HG02798 (cell line): Measurements from ENCODE around the gene SMKR1.
A peak's percentile ranks its signal among the peaks of the same experiment; 100 is the strongest.
"Not testable (repeated sequence)": the region's sequence is repeated elsewhere in the genome, so short reads cannot be mapped to it uniquely, and the experiment has no call there.

Experiments used
- ATAC-seq: cut with Tn5 transposase; IDR thresholded peaks from one replicate; pipeline ENCODE4 v1.9.1; 2021; ENCODE audit warnings: mild to moderate bottlenecking; ENCODE audit not compliant: unreplicated experiment, poor library complexity

SMKR1 gene

DNA sequence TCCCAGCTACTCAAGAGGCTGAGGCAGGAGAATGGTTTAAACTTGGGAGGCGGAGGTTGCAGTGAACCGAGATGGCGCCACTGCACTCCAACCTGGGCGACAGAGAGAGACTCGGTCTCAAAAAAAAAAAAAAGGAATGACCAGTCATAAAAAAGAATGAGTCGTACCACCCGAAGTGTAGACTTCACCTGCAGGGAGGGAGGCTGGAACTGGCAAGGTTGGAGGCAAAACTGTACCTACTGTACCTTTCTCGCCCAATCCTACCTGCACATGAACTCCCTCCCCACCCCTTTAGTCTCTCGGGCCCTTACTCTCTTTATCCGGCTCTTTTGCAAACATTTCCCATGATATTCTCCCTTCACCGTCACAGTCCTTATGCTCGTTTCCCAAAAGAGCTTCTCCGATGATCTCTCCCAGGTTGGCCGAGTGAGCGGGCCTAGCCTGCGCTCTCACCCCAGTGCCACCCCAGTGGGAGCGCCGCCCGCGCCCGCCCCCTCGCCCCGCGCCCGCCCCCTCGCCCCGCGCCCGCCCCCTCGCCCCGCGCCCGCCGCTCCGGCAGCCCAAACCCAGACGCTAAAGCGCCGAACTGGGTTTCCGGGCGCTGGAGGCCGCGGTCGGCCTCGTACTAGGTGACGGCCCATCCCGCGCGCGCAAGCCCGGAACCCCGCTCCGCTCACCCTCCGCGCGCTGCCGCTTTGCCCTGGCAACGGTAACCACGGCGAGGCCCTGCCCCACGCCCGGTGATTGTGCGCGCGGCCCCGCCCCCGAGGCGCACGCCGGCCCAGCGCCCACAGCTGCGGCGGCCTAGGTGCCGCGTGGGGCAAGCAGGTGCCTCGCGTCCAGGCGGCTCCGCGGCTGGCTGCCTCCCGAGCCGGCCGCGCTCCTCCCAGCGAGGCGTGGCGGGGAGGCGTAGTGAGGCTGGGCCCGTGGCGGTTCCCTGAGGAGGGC is at the start of gene SMKR1:
TSS of gene SMKR1 (plus strand) at position 772 of the 948 bp plus-strand sequence. CDS start 294 bp downstream, outside the sequence.
- ATAC-seq = peak; percentile 93

DNA sequence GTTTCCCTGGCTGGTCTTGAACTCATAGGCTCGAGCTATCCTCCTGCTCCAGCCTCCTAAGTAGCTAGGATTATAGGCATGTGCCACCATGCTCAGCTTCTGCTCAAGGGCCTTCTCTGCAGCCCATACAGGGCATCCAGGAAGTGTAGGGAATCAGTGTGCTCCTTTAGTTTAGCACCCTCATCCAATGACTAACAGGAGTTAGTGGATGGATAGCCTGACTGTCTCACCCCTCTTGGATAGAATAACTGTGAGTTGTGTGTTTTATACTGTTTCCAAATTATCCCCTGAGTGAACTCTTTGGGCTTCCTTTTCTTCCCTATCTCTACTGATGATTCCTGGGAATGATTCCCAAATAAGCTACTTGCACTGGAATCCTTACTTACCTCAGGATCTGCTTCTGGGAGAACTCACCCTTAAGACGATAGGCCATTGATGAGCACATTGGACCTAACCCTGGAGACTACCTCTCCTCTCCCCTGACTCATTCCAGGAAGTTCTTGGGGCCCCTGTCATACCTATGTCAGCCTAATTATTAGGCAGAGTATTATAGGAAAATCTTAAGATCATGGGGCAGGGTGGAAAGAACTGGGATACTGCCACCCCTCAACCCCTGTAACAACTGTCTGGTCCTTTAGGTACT is 49.6 kb upstream of the SMKR1 start:
- no peak for ATAC-seq

DNA sequence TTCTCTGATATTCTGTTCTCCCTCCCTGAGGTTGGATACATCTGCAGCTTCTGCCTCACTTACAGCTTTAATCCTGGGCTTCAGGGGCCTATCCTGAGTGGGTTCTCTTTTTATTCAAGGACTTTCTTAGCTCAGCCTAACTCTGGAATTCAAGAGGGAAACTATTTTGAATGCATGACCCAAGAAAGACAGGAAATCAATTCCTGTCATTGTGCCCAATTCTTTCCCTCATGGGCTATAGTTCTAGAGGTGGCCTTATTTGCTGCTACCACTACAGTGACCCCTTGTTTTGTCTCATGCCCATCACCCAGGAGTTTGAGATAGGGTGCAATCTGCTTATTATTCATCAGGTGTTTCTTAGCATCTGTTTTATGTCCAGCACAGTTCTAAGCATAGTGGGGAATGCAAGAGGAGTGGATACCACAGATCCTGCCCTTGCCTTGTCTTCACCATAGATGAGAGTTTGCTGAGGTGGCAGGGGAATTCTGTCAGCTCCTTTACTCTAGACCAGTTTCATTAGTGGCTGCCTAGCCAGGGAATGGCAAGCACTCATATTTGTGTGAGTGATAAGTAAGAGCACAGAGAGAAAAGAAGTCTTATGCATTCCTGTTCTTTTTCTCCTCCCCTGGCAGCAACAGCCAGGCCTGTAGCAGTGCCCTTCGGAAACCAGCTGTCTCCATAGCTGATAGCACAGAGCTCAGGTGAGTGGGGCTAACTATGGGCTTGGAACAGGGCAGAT is 48.7 kb upstream of the SMKR1 start:
- no peak for ATAC-seq

DNA sequence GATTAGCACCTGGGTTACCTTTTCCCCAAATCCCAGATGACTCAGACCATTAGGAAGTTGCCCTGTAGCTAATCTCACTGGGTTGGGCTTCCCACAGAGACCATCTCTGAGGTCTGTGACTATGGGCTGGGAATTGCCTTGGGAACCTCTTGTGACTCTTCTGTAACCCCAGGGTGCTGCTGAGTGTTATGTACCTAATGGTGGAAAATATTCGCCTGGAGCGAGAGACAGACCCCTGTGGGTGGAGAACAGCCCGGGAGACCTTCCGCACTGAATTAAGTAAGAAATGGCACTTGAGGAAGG is 48.1 kb upstream of the SMKR1 start:
- ATAC-seq = no peak

DNA sequence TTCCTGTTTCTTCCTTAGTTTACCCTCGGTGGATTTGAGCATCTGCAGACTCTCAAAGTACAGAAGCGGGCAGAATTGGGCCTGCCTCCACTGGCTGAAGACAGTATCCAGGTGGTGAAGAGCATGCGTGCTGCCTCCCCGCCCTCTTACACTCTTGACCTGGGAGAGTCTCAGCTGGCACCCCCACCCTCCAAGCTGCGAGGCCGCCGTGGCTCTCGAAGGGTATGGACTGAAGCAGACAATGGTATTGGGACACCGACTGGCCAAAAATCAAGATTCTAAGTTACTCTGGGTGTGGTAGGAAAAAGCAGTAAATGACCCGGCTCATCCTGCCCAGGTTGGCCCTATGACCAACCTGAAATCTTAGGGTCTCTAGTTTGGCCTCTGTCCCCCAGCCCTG is 45.9 kb upstream of the SMKR1 start:
- ATAC-seq = no peak

DNA sequence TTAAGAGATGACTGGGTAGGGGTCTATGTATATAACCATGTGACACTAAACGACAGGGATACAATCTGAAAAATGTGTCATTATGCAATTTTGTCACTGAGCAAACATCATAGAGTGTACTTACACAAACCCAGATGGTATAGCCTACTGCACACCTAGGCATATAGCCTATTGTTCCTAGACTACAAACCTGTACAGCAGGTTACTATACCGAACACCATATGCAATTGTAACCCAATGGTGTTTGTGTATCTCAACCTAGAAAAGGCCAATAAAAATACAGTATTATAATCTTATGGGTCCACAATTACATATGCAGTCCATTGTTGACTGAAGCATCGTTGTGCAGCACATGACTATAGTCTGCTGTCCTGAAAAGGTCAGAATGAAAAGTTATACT is 45.2 kb upstream of the SMKR1 start:
- no peak for ATAC-seq

DNA sequence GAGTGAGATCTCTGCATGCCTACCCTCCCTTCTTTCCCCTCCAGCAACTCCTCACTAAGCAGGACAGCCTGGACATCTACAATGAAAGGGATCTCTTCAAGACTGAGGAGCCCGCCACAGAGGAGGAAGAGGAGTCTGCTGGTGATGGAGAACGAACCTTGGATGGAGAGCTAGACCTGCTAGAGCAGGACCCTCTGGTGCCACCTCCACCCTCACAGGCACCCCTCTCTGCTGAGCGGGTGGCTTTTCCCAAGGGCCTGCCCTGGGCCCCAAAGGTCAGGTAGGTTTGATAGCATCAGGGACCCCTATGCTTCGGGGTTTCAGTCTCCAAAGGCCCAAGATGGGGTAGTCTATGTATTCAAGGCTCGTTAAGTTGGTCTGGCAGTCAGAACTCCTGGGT is 44.2 kb upstream of the SMKR1 start:
- ATAC-seq = no peak

DNA sequence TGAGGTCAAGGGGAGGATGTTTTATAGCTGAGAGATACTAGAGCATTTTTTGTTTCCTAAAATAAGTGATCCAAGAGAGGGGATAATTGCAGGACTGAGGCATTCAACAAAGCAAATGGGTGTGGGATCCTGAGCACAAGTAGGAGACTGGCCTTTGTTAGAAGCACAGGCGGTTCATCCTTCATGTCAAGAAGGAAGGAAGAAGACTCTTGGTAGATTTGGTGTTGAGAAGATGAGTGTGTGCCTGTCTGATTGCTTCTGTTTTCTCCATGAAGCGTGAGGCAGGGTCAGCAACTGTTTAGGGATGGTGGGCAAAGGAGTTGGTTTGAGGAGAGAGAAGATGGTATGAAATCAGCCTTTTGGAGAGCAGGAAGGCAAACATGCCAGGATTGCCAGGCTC is 40.5 kb upstream of the SMKR1 start:
- ATAC-seq = no peak

DNA sequence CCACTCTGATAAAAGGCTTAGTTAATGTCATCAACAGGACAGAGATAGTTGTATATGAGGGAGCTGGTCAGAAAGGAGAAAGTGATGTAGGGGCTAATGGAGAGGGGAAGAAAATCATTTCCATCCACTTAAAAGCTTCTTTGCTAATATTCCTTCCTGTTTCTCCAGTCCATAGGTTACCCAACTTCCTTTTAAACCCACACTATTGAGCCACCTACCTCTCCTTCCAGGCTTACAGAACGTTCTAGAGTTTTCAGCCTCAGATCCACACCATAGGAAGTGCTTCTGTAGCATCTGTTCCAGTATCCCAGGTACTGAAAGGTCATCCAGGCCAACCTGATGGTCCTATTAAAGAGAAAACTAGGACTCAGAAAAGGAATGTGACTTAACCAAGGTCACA is 39.9 kb upstream of the SMKR1 start:
- ATAC-seq = no peak

DNA sequence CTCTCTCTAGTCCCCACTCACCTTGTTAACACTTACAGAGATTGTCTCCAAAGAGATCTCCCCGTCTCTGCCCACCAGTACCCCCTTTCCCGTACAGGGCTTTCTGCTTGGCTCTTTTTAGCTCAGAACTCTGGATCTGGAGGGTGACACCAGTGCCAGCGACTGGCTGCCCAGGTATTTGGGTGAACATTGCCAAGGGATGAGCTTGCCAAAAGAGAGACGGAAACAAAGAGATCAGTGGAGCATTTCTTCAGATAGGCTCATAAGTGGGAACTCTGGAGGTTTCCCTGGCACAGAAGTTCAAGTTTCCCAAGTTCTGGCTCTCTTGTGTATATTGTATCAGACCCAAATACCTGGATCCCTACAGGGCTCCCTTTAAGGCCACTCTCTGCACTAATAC is 38.1 kb upstream of the SMKR1 start:
- no peak for ATAC-seq

DNA sequence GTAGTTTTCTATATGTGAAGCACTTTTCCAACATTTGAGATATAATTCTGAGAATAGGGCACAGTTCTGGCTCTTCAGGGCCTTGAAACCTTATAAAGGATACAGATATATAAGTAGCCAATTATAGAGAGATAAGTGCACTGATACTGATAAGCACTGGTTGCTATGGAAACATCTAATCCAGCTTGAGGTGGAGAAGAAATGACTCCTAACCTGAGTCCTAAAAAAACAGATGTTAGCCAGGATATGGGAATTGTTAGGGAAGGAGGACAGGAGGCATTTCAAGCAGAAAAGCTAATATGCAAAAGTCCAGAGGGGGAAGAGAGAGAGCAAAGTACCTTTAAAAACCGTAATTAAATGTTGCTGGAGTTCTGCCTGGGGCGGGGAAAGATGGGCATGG is 37.3 kb upstream of the SMKR1 start:
- no peak for ATAC-seq

DNA sequence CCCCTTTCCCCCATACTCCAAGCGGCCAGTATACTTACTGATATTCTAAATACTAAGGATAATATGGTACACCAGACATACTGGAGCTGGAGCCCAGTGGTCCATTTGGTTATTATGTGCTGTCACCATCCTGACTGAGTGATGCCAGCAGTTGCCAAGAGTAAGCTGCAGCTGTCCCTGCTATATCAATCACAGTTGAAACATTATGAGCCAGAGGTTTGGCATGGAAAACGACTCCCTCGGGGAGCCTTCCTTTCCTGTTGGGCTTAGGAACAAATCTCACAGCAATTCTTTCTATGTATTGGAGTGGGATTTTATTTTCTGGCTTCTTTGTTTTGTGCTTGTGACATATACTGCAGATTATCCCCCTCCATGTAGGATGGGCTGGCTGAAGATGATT is 35.5 kb upstream of the SMKR1 start:
- no peak for ATAC-seq

DNA sequence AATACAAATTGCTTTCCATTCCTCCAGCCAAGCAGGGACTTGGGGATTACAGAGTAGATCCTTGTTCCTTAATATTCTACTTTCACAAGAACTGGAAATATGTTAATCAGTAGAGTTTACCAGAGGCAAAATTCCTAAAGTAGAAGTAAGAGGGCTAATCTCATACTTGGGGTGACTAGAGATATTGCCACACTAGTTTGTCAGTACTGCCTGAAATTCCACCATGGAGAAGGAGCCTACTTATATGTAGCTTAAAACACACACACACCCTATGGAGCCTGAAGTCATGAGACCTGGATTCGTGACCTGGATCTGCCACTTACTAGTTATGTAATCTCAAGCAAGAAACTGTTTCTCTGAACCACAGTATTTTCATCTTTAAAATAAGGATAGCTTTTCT is 34.2 kb upstream of the SMKR1 start:
- ATAC-seq = no peak

DNA sequence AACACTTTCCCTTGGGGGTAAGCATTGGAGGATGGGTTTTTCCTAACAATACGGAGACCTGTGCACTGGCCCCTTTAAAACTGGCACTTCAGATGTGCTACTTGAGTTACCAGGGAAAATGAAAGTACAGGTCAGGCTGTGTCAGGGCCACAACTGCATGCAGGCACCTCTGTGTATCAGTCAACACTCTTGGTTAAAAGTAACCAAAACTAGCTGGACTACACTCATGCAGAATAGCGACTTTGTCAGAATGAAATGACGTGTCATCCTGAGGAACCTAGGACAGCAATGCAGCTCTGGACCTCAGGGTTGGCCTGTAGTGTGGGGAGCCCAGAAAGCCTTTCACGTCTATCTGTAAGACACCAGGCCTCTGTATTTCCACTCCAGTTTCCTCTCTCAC is 33.8 kb upstream of the SMKR1 start:
- no peak for ATAC-seq

DNA sequence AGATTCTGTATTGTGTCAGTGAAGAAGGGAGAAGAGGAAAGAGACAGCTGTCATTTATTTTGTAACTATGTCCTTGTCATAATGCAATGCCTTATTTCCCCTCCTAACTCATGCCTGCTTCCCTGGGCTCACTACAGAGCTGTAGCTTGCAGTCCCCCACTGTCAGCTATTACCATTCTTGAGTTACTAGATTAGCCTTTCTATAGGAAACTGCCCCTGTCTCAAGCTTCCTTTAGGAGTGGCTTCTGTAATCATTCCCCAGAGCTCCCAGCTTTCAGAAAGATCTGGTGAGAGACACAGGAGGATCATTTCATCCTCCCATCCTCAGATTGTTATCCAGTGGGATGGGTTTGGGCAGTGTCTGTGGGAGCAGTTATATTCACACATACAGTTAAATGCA is 32.4 kb upstream of the SMKR1 start:
- no peak for ATAC-seq

DNA sequence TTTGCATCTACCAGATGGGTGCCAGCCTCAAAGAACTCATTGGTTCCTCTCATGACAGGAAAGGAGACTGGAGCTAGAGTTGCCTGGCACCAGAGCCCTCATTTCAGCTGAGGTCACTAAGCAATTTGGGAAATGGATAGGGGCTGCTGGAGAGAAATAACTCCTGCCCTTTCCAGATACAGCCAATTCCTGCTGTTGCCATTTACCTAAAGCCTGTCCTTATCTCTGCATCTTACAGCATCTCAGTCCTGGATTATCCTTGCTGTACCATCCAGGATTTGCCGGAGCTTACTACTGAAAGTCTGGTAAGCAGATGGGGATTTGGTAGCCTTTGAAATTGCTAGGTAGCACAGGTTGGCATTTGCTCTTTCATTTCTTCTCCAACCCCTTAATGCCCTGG is 31.9 kb upstream of the SMKR1 start:
- no peak for ATAC-seq

DNA sequence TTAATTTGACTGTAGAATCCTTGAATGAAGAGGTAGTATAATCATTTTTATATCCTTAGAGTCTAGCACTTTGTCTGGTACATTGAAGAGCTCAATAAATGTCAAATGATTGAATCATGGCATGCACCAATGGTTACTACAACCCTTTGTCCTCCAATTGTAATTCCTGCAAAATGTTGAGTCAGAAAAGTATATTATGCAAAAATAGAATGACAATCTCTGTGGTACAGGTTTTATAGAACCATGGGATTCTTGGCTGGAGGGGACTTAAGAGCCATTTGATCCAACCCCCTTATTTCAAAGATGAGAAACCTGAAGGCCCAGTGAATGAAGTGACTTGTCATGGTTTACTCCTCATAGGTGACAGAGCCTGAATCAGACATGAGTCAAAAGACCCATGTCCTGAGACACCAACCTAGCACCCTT is 30.9 kb upstream of the SMKR1 start:
- ATAC-seq = no peak

DNA sequence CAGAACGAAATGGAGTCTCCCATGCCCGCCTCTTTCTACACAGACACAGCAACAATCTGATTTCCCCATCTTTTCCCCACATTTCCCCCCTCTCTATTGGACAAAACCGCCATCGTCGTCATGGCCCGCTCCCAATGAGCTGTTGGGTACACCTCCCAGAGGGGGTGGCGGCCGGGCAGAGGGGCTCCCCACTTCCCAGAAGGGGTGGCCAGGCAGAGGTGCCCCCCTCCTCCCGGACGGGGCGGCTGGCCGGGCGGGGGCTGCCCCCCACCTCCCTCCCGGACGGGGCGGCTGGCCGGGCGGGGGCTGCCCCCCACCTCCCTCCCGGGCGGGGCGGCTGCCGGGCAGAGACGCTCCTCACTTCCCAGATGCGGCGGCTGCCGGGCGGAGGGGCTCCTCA is 26.4 kb upstream of the SMKR1 start:
- ATAC-seq = not testable (repeated sequence)

DNA sequence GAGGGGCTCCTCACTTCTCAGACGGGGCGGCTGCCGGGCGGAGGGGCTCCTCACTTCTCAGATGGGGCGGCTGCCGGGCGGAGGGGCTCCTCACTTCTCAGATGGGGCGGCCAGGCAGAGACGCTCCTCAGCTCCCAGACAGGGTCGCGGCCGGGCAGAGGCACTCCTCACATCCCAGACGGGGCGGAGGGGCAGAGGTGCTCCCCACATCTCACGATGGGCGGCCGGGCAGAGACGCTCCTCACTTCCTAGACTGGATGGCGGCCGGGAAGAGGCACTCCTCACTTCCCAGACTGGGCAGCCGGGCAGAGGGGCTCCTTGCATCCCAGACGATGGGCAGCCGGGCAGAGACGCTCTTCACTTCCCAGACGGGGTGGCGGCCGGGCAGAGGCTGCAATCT is 25.9 kb upstream of the SMKR1 start:
- ATAC-seq = not testable (repeated sequence)

DNA sequence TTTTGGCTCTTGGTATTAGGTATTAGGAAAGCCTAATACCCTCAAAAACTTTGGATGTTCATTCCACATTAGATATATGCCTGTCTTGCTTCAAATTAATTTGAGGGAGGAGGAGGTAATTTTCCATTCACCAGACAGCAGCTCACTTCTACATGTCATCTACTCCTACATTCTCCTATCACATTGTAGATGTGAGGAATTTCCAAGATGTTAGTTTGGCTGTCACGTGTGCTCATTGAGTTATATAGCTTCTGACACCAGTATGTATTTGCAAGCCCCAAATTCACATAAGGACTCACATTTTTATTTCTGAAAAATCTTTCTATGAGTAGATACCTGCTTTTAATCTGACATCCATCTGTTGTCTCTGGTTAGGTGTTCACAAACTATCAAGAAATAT is 22.5 kb upstream of the SMKR1 start:
- no peak for ATAC-seq

DNA sequence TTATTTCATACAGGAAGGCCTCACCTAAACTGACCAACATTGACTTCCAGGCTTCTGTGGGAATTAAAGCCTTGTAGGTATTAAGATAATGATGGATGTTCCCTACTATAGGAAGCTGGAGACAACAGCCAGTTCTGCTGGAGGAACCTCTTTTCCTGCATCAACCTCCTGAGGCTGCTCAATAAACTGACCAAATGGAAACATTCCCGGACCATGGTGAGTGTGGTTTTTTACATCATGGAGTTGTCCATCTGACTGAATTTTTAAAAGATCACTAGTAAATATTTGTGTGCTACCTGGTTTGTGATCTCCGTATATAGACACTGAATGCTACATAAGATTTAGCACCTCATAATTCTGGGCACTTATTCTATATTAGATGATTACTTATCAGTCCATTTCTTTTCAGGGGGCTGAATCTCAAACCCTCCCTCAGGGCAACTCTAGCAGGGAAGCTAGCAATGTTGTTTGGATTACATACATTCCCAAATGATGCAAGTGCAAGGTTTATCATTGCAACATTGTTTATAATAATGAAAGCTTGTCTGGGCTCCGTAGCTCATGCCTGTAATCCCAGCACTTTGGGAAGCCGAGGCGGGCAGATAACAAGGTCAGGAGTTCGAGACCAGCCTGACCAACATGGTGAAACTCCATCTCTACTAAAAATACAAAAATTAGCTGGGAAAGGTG is 21.5 kb upstream of the SMKR1 start:
- ATAC-seq = no peak
